WTC11 (cell line): Measurements from ENCODE around the gene EOGT. TPM values are rescaled to one million over a fixed set of nuclear protein-coding genes. Genes with fewer than 3 reads are reported as not detected.

Source experiments
- ATAC-seq: fragments of 200-7000 bp; cut with Tn5 transposase; 2 replicates; pipeline ENCODE4 v1.10.0; 2021; ENCODE audit warnings: mild to moderate bottlenecking, moderate library complexity
- CTCF ChIA-PET: fragments of 300-600 bp; sonication (Branson Sonifier 250); formaldehyde crosslinking; loops from one replicate; lab custom pipeline; 2021; ENCODE audit warnings: antibody characterized with exemption; lab: Charles Lee
- POLR2A ChIA-PET: fragments of 350-600 bp; sonication (Branson Sonifier 250); formaldehyde crosslinking; loops from one replicate; lab custom pipeline; 2021; ENCODE audit warnings: antibody characterized with exemption; lab: Charles Lee
- DNase-seq: peaks from one replicate; pipeline ENCODE4 v3.0.0; 2021; ENCODE audit warnings: low spot score
- H3K27ac Mint-ChIP-seq: 2 replicates; pipeline ENCODE4 v1.8.0; 2021; ENCODE audit warnings: mixed read lengths
- H3K27me3 Mint-ChIP-seq: 2 replicates; pipeline ENCODE4 v1.8.0; 2021; ENCODE audit warnings: low read depth, mild to moderate bottlenecking, moderate library complexity, mixed read lengths
- H3K36me3 Mint-ChIP-seq: 2 replicates; pipeline ENCODE4 v1.8.0; 2021; ENCODE audit warnings: mixed read lengths
- H3K4me1 Mint-ChIP-seq: 2 replicates; pipeline ENCODE4 v1.8.0; 2022; ENCODE audit warnings: mixed read lengths
- H3K4me3 Mint-ChIP-seq: 2 replicates; pipeline ENCODE4 v1.8.0; 2021; ENCODE audit warnings: mild to moderate bottlenecking, moderate library complexity, mixed read lengths
- H3K9me3 Mint-ChIP-seq: 2 replicates; pipeline ENCODE4 v1.8.0; 2021; ENCODE audit warnings: mixed read lengths
- CBFB ChIP-seq: sonication (generic); formaldehyde crosslinking; IDR thresholded peaks from 2 replicates; pipeline ENCODE4 v1.8.1; 2022; ENCODE audit warnings: mild to moderate bottlenecking, low read depth, missing genetic modification reagents
- ELF4 ChIP-seq: sonication (generic); formaldehyde crosslinking; IDR thresholded peaks from 2 replicates; pipeline ENCODE4 v1.8.1; 2022; ENCODE audit warnings: low read depth, mild to moderate bottlenecking, moderate library complexity, missing genetic modification reagents
- IRF1 ChIP-seq: sonication (generic); formaldehyde crosslinking; IDR thresholded peaks from 2 replicates; pipeline ENCODE4 v1.8.0; 2023; ENCODE audit warnings: missing genetic modification reagents
- KAT7 ChIP-seq: sonication (generic); formaldehyde crosslinking; IDR thresholded peaks from 2 replicates; pipeline ENCODE4 v1.8.1; 2023; ENCODE audit warnings: missing genetic modification reagents, mild to moderate bottlenecking, borderline replicate concordance
- MAX ChIP-seq: sonication (generic); formaldehyde crosslinking; IDR thresholded peaks from 2 replicates; pipeline ENCODE4 v1.8.0; 2022; ENCODE audit warnings: mild to moderate bottlenecking, missing genetic modification reagents
- MLX ChIP-seq: sonication (generic); formaldehyde crosslinking; IDR thresholded peaks from 2 replicates; pipeline ENCODE4 v1.8.1; 2023; ENCODE audit warnings: mild to moderate bottlenecking, missing genetic modification reagents, moderate library complexity
- NFATC4 ChIP-seq: fragments of 250-450 bp; sonication (Bioruptor Pico); IDR thresholded peaks from 2 replicates; pipeline ENCODE4 v1.9.0; 2021; ENCODE audit warnings: mild to moderate bottlenecking
- TCF7 ChIP-seq: sonication (generic); formaldehyde crosslinking; IDR thresholded peaks from 2 replicates; pipeline ENCODE4 v1.8.0; 2022; ENCODE audit warnings: mild to moderate bottlenecking, low read depth, missing genetic modification reagents, moderate library complexity
- TP53 ChIP-seq: sonication (generic); formaldehyde crosslinking; IDR thresholded peaks from 2 replicates; pipeline ENCODE4 v1.8.1; 2023; ENCODE audit warnings: mild to moderate bottlenecking, missing genetic modification reagents
- ZBTB43 ChIP-seq: sonication (generic); formaldehyde crosslinking; IDR thresholded peaks from 2 replicates; pipeline ENCODE4 v1.8.1; 2023; ENCODE audit warnings: mild to moderate bottlenecking, missing genetic modification reagents
- ZMAT4 ChIP-seq: fragments of 250-450 bp; sonication (Bioruptor Pico); IDR thresholded peaks from 2 replicates; pipeline ENCODE4 v1.9.0; 2021; ENCODE audit warnings: mild to moderate bottlenecking
- ZNF317 ChIP-seq: sonication (generic); formaldehyde crosslinking; IDR thresholded peaks from 2 replicates; pipeline ENCODE4 v1.8.1; 2023; ENCODE audit warnings: low read depth, mild to moderate bottlenecking, moderate library complexity, missing genetic modification reagents, borderline replicate concordance
- ZNF425 ChIP-seq: fragments of 250-450 bp; sonication (Bioruptor Pico); conservative IDR thresholded peaks from 2 replicates; pipeline ENCODE4 v1.9.0; 2021; ENCODE audit warnings: mild to moderate bottlenecking
- ZNF512 ChIP-seq: sonication (generic); formaldehyde crosslinking; IDR thresholded peaks from 2 replicates; pipeline ENCODE4 v1.8.1; 2022; ENCODE audit warnings: missing genetic modification reagents, borderline replicate concordance
- ZNF532 ChIP-seq: fragments of 250-450 bp; sonication (Bioruptor Pico); IDR thresholded peaks from 2 replicates; pipeline ENCODE4 v1.9.0; 2021; ENCODE audit warnings: mild to moderate bottlenecking, borderline replicate concordance
- ZNF671 ChIP-seq: fragments of 250-450 bp; sonication (Bioruptor Pico); IDR thresholded peaks from 2 replicates; pipeline ENCODE4 v1.8.0; 2021; ENCODE audit warnings: mild to moderate bottlenecking
- total RNA-seq: library from RNA; stranded (reverse); gene quantifications from 3 replicates; pipeline ENCODE4 v1.2.3, GENCODE V29; 2021

The EOGT gene
- total RNA-seq, 1 experiment from 2014 or later = 32.9 TPM

- TF ChIP-seq MLX (CRISPR knock-in tag) = no peak
- no peak for TF ChIP-seq CBFB (CRISPR knock-in tag)
- TF ChIP-seq, all 79 proteins: peak for 0
Observed at GRCh38 chr3:68997887-68998286, 15.6 kb downstream of the EOGT start (continued).

- no peak for DNase-seq
- H3K4me3 Mint-ChIP-seq = no peak overlapping the region
- TF ChIP-seq ZNF532 (CRISPR knock-in tag) = no peak
- no peak for TF ChIP-seq ZMAT4 (CRISPR knock-in tag)
- TF ChIP-seq KAT7 (CRISPR knock-in tag) = no peak
- TF ChIP-seq ZNF671 (CRISPR knock-in tag) = no peak
- TF ChIP-seq MAX = no peak
- TF ChIP-seq ELF4 (CRISPR knock-in tag) = no peak
- no peak for TF ChIP-seq ZBTB43 (CRISPR knock-in tag)
- no peak for TF ChIP-seq TCF7 (CRISPR knock-in tag)
- TF ChIP-seq ZNF512 (CRISPR knock-in tag) = no peak
- TF ChIP-seq NFATC4 = no peak
- TF ChIP-seq ZNF317 (CRISPR knock-in tag) = no peak
- no peak for TF ChIP-seq ZNF425 (CRISPR knock-in tag)
- TF ChIP-seq IRF1 = no peak
- no peak for TF ChIP-seq TP53 (CRISPR knock-in tag)
- H3K4me1 Mint-ChIP-seq = no peaks in the 10 kb centered on the region
- H3K27ac Mint-ChIP-seq = peak overlapping the region; percentile 43; the same call in 1 of the 2 replicates
- no peaks in the 10 kb centered on the region for H3K27me3 Mint-ChIP-seq
- ChIA-PET POLR2A (interaction anchor here (0.6 kb wide), 1 partner anchor 1041 kb away, joined by 4 read pairs; no protein-coding TSS in a partner anchor), CTCF (no interaction called here)
- peaks cover 73% of the 10 kb centered on the region for H3K36me3 Mint-ChIP-seq
- peaks cover 8% of the 10 kb centered on the region for H3K9me3 Mint-ChIP-seq
- no peak for ATAC-seq
Observed at GRCh38 chr3:68996356-68996995, 17.0 kb downstream of the EOGT start.
